HG03342 (cell line): Measurements from ENCODE around the gene HK2.
"Not testable (repeated sequence)": the region's sequence is repeated elsewhere in the genome, so short reads cannot be mapped to it uniquely, and the experiment has no call there.

Experiments used
- ATAC-seq: cut with Tn5 transposase; IDR thresholded peaks from one replicate; pipeline ENCODE4 v1.9.1; 2021; ENCODE audit warnings: mild to moderate bottlenecking, moderate library complexity; ENCODE audit not compliant: unreplicated experiment

Gene HK2

GRCh38 chr2:74876081-74876886, 42.4 kb downstream of the HK2 start:
- ATAC-seq = no peak

- no peak for ATAC-seq
Observed at GRCh38 chr2:74877376-74877775, 43.4 kb downstream of the HK2 start.

GRCh38 chr2:74877781-74878433, 44.0 kb downstream of the HK2 start:
- ATAC-seq = no peak

- no peak for ATAC-seq
Observed at GRCh38 chr2:74878551-74878950, 44.6 kb downstream of the HK2 start.

- ATAC-seq = no peak
Observed at GRCh38 chr2:74880054-74880728, 46.3 kb downstream of the HK2 start.

- ATAC-seq = no peak
Observed at GRCh38 chr2:74881176-74881575, 47.2 kb downstream of the HK2 start.

GRCh38 chr2:74881626-74882298, 47.8 kb downstream of the HK2 start:
- no peak for ATAC-seq

GRCh38 chr2:74882299-74882687, 48.4 kb downstream of the HK2 start:
- no peak for ATAC-seq

GRCh38 chr2:74883011-74883410, 49.1 kb downstream of the HK2 start:
- no peak for ATAC-seq

GRCh38 chr2:74884118-74884762, 50.3 kb downstream of the HK2 start:
- no peak for ATAC-seq

GRCh38 chr2:74884866-74885265, 50.9 kb downstream of the HK2 start:
- no peak for ATAC-seq

- no peak for ATAC-seq
Observed at GRCh38 chr2:74886251-74886650, 52.3 kb downstream of the HK2 start.

GRCh38 chr2:74886811-74887210, 52.9 kb downstream of the HK2 start:
- ATAC-seq = no peak

GRCh38 chr2:74887445-74887951, 53.6 kb downstream of the HK2 start:
- no peak for ATAC-seq

- ATAC-seq = no peak
Observed at GRCh38 chr2:74887960-74888700, 54.2 kb downstream of the HK2 start.

GRCh38 chr2:74889159-74889558, 55.2 kb downstream of the HK2 start:
- ATAC-seq = no peak

- no peak for ATAC-seq
Observed at GRCh38 chr2:74890711-74891110, 56.8 kb downstream of the HK2 start.

GRCh38 chr2:74891136-74891764, 57.3 kb downstream of the HK2 start:
- ATAC-seq = no peak

GRCh38 chr2:74891816-74892215, 57.9 kb downstream of the HK2 start:
- ATAC-seq = not testable (repeated sequence)

GRCh38 chr2:74892609-74893008, 58.7 kb downstream of the HK2 start:
- no peak for ATAC-seq
